GM19351 (cell line): Measurements from ENCODE around the gene MYMK.

Experiments used
- ATAC-seq: cut with Tn5 transposase; IDR thresholded peaks from one replicate; pipeline ENCODE4 v1.9.1; 2021; ENCODE audit warnings: mild to moderate bottlenecking, moderate library complexity; ENCODE audit not compliant: unreplicated experiment

MYMK gene

DNA sequence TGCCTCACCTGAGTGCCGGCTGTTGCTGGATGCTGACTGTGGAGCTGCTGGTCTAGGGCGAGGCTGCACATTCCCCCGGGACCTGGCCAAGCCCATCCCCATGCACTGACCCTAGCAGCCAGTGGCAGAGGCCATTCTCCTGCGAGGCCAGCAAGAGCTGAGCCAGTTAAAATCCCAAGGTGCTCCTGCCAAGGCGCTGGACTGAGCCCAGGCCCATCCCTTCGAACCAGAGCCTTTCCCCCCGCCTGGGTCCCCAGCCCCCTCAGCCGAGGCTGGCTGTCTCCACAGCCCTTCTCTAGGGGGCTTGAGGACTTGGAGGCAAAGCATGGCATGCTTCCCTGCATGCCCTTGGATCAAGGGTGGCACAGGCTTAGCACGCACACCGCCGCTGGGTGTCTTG is 11.3 kb upstream of the MYMK start:
- no peak for ATAC-seq

DNA sequence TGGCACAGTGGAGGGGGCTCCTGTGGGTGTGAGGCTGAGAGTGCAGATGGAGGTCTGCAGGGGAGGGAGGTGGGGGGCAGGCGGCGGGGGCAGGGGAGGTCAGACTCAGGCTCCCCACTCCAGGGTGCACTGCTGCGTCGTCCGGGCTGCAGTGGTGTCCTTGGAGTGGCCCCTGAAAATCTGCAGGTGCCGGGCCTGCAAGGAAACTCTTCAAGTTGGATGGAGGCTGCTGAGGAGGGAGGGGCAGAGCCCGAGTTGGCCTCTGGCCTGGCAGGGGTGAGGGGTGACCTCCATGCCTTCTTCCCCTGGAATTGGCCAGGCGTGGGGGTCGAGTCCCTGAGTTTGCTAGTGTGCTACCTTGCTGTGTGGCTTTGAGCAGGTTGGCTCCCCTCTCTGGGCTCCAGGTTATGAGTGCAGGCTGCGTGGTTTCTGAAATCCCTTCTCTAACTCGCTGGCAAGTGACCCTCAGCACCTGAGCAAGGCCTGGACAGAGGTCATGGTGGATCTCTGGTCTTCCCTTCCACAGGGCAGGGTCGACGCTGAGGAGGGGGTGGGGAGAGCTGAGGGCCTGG is 10.6 kb upstream of the MYMK start:
- ATAC-seq: no peak

DNA sequence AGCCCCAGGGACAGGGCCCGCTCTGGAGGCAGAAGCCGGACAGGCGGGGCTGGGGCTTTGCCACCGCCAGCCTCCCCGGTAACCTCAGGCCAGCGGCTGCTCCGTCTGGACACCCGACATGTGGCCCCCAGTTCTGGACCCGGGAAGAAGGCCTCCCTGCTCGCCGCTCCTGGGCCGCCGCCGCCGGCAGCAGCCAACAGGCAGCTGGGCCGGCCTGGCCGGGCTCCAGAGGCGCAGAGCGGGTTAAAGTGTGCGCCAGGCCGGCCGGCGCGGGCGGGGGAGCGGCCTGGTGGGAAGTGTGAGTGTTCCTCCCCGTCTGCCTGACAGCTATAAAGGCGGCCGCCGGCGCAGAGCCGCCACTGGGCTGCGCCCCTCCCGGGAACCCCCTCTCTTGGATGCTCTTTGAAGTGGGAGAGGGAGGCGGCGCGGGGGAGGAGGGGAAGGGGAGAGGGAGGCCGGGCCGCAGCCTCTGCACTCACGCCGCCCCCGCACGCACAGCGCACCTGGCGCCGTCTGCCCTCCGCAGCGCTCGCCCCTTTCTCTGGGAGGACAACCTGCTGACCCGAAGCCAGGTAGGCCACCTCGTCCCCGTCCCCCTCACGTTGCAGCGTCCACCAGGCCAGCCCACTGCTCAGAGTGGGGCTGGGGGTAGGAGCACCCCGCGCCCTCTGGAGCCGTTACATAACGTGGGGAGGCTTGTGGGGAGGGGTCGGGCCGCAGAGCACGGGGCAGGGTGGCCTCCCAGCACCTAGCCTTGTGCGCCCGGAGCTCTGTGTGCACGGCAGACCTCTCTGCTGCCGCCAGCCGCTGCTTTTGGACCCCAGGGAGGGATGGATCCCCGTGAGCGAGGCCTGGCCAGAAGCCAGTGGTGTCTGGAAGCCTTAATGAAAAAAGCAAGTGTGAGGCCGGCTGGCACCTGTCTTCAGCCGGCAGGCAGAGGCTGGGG is 9.9 kb upstream of the MYMK start, which contains the start of gene ADAMTSL2:
Gene ADAMTSL2, plus strand, starts transcription at position 359 of the 946 bp plus-strand sequence. CDS start 2,009 bp downstream, outside the sequence.
- ATAC-seq: no peak

DNA sequence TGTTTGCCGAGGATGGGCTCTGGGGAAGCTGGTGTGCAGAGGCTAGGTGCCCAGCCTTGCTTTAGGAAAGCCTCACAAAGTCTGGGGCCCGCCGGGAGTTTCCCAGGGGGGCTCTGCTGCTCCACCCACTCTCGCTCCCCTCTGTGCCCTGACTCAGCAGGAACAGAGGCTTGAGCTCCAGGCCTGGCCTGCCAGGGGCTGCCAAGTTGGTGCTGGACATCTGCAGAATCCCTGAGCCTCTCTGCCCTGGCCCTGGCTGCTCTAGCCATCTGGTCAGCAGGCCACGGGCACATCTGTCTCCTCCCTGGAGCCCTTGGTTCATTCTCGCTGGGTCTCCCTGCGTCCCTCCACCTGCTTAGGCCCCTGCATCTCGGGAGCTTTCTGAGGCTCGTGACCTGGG is 9.1 kb upstream of the MYMK start:
- no peak for ATAC-seq

DNA sequence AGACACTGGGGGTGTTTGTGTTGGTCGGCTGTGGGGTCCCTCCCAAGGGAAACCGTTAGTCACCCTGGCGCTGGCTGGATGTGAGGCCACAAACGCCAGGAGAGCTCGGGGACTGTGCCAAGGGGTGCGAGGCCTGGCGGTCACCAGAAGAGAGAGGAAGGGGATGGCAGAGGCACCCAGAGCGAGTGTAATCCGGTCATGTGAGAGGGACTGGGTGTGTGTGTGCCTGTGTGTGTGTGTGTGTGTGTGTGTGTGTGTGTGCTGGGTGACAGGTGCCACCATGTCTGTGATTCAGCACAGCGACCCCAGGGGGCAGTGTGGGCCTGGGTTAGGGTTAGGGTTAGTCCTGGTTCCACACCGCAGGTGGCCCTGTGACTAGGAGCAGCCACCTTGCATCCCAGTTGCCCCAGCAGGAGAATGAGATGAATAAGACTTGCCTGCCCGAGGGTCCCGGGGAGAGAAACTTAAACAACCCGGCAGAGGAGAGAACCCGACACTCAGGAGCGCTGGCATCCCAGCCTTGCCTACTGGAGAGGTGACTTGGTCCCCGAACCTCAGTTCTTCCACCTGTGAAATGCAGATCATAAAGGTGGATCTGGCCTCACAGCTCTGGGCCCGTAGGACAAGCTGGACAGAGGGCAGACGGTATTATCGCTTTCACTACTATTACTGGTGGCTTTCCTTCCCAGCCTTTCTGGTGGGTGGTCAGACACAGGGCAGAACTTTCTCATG is 8.3 kb upstream of the MYMK start:
- ATAC-seq: no peak

DNA sequence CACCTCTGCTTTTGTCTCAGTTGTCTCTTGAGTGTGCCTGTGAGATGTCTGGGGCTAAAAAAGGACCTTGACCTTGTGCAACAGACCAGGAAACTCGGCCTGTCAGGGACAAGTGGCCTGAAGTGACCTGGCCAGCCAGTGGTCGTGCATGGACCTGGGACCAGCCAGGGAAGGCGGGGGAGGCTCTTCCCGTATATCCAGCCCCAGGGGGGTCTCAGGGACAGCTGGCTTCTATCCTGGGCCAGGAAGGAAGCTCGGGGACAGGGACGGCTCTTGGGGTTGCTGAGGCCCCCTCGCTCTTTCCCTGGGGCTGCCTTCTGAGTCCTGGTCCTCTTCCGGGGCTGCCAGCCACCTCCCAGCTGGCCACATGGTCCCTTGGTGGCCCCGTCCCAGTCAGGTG is 6.5 kb upstream of the MYMK start:
- ATAC-seq: no peak

DNA sequence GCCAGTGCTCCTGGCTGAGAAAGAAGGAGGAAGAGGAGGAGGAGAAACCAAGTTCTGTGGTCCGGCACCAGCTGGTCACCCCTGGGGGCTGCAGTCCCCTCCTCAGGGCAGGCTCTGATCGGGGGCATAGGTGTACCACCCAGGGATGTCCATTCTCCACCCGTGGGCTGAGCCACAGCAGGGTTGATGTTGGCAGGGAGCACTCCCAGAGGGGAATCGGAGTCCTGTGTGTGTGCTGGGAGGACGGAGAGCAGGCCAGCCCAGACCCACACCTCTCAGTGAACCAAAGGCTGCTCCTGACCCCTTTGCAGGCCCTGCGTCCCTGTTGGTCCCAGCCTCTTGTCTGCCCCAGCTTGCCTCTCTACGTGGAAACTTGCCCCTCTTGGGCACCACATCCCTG is 5.1 kb upstream of the MYMK start:
- ATAC-seq: no peak

DNA sequence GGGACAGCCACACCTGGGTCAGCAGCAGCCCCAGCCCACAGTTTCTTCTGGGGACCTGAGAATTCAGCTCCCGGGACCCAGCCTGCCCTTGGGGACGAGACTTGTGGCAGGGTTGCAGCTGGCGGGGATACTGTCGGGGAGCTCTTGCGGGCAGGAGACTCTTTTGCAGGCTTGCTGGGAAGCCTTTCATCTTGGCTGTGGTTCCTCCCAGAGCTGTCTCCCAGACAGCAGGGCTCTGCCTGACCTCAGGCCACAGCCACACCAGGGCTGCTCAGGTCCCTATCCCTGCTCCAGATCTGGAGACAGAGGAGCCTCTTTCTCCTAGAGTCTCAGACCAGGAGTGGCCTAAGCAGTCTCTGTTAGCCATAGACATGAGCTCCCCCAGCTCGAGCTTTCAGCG is 4.7 kb upstream of the MYMK start:
- ATAC-seq: no peak

DNA sequence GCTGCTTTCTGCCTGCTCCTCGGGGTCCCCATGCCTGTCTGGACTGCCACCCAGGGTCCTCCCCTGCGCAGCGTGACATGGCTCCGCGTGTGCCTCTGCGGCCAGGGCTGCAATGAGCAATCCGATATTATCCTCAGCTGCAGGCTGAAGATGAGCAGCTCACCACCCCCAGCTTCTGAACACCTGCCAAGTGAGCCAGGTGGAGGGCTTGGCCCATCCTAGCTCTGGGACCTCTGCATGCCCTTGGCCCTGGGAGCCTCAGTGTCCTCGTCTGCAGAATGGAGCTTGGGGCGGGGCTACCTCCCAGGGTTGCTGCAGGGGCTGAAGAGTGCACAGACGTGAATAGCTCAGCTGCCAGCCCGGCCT is 4.1 kb upstream of the MYMK start:
- ATAC-seq: no peak

DNA sequence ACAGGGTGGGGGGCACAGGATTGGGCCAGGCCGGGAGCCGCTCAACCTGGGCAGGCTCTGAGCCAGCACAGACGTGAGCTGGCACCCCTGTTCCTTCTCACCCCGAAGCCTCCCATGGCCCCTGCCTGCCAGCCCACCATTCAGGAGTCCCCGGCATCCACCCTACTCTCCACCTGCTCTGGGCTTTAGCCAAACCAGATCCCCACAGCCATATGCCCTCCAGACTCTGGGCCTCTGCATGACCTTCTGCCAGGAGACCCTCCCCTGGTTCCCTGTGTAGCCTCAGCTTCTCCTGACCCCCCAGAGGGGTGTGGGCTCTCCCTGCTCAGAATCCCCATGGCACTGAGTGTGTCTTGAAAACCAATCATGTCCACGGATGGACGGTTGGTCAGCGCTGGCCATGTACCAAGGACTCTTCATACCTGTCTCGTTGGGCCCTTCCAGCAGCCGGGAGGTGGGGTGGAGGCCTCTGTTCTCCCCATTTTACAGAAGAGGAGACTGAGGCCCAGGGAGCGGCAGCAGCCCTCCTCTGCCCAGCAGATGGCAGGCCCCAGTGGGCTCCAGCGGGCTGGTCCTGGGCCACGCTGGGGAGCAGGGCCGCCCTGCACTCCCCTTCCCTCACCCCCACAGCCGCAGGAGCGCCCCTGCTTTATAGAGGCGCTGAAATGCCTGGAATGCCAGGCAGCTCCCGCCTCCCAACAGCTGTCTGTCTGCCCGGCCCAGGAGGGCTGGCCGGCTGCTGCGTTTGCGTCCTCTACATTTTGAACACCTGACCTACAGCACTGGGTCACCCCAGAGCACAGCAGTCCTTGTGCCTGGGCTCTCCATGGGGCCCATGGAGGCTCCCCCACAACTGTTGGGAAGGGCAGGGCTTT is 3.5 kb upstream of the MYMK start:
- no peak for ATAC-seq

DNA sequence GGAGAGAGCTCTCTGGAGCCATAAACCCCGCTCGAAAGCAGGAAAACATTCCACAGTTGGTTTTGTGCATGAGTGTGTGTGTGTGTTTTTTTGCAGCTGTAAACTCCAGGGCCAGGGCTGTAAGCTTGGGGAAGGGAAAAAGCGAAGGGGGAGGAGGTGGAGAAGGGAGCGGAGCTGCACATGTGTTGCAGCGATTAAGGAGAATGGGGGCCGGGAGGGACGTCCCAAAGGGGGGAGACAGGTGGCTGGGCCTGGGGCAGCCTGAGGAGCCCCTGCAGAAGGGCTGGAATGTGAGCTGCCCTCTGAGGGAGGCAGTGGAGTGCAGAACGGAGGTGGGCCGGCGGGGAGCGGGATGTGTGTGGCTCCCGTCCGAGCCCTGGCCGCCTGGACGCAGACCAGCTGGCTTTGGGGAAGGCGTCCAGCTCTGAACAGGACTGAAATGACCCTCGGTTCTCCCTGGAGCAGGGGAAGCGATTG is 2.7 kb upstream of the MYMK start:
- ATAC-seq: no peak

DNA sequence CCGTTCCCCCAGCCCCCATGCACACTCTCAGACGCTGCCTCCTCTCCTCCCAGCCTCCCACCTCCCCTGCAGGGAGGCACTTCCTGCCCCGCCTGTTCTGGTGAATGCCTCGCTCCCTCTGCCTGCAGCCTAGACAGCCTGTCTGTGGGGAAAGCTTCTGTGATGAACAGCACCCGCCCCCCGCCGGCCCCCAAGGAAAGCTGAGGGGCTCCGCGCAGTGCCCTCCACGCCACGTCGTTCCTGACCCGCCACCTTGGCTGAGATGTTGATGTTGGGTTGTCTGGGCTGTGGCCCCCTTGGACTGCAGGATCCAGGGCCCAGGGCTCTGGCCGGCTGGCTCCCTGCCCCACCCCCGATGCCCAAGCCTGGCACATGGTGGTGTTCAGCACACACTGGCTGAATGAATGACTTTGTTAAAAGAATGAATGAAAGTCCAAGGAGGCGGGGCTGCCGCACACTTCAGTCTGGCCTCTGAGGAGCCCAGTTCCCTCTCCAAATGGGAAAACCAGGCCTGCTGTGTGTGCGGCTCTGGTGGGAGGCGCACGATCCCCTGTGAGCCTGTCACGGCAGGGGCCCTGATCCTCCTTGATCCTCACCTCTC is 2.1 kb upstream of the MYMK start:
- ATAC-seq: no peak

DNA sequence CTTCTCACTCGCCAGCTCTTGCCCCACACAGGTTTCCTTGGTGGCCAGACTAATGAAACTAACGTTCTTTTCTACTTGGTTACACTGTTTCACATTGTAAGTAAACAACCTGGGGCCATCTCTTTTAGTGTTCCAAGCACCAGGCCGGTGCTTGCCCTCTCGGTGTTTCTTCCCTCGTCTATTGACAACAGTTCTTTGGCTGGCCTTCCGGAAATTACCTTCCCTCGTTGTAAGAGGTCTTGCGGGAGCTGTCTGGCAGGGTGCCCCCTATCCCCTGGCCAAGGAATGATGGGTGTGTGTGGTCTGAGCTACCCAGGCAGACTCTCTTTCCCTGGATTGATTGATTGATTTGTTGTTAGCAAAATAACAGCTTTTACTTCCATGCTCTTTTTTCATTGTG is 918 bp upstream of the MYMK start:
- ATAC-seq: no peak

DNA sequence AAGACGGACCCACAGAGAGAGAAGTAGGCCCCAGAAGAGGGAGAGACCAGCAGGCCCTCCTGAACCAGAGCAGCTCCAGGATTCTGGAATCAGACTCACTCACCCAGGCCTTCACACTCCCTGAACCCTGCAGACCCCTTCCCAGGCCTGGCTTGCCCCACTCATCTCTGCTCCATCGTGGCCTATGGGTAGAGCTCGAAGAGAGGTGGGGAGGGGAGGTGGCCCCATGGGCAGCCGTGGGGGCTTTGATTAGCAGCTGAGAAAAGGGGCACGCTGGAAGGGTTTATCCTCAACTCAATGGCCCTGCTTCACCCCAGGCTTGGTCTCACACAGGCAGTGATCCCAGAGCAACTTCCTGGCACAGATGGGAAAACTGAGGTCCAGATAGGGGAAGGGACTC is 613 bp downstream of the MYMK start:
- ATAC-seq: no peak

DNA sequence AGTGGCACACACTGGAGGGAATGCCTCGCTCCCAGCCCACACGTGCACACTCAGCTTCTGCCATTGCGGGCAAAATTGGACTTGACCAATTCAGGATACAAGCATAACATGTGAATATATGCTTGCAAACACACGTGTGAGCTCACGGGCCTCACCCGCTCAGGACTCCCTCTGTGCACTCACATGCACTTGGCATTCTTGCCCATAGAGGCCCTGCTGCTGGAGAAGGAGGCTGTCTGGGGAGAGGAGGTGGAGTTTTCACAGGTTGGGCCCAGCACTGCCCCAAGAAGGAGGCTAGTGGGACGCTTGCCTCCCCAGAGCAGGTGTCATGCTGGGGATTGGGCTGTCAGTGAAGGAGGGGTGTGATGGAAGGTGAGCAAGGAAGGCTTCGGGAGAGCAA is 1.7 kb downstream of the MYMK start:
- no peak for ATAC-seq

DNA sequence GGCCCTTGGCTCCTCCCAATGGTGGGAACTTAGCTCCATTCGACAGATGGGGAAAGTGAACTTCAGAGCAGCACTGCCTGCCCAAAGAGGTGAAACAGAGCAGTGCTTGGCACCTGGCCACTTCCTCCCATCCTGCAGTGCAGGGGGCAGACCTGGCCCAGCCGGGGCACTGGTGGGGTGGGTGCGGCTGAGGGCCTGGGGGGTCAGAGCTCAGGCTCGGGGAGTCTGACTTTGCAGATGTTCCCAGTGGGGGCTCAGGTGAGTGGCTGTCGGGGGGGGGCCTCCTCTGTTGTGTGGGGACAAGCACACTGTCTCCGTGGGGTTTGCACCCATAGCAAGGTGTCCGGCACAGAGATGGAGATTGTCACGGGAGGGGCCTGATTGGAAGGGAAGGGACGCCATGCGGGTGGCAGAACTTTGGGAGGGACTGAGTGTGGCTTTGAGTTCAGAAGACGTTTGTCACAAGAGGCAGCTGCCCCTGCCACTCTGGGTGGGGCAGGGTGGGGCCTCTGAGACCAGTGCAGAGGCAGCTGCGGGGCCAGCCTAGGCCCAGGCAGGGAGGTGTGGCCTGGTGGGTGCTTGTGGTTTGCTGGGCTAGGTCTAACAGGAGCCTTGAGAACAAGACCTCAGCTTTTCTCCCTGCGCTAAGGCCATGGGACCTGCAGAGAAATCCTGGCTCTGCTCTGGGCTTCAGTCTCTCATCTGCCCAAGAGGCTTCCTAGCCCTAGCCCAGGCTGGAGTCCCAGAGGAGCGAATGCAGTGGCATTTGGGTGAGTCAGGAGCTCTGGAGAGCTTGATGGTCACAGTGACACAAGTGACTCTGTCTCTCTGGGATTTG is 2.5 kb downstream of the MYMK start:
- ATAC-seq: no peak

DNA sequence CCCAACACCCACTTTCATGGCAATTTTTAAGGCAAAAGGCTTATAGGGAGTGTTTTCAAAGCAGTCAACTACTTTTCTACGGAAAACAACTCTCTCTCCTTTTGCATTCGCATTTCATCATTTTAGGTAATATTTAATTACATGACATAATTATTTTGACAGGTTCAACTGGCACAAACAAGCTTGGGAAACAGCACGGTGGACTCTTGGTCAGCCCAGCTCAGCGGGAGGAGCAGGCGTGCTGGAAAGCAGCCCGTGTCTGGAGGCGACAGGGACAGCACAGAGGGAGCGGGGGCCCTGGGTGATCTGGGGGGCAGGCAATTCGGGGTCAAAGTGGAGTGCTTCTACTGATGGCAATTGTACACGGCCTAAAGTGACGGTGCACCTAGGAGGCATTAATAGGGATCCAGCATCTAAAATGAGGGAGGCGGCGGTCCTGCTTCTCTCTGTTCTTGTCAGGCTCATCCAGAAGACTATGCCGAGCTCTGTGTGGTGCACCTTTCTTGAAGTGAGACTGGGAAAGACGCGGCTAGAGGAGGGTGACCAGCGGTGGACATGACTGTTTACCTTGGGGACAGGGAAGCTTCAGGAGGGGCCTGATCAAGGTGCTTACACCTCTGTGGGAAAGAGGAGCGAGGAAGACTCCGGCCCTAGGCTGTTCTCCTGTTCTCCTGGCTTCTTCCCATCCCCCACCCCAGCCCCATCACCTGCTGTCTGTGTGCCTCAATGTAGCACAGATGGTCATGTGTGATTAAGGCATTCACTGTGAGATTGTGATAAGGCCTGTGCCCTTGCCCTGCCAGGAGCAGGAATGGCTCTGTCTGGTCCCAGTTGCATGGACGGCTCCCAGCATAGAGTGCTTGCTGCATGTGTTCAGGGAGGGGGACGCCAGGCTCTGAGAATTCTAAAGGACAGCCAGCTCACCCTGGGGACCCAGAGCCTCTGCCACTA is 3.4 kb downstream of the MYMK start:
- ATAC-seq: no peak

DNA sequence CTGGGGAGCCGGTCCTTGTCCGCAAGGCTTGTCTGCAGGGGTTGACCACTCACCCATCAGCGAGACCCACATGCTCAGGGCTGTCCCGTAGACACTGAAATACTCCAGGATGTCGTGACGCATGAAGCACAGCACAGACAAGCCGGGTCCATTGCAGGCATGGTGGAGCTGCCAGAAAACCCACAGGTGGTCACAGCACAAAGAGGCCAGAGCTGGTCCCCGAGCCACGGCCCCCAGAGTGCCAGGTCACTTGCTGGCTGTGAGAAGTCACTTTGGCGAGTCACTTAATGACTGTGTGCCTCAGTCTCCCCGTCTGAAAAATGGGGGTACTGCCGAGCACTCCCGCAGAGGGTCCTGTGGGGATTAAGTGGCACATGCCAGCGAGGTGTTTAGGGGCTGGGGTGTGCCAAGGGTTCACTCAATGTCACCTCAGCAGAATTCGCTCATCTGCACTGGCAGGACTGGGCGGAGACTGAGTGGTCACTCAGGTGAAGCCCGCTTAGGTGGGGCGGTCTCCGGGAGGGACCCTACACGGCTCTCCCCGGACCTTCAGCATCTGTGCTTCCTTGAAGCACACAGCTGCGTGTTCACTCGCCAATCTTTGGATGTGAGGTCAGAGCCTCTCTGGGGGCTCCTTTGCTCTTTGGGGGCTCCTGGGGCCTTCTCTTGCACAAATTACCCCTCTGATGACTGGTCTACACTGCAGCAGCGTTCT is 4.5 kb downstream of the MYMK start:
- no peak for ATAC-seq
